ENCODE data around the gene MRPL50. TPM values are rescaled to one million over a fixed set of nuclear protein-coding genes. Genes with fewer than 3 reads are reported as not detected.

The MRPL50 gene
- total and polyA plus RNA-seq, 2 experiments from 2014 or later = 25.5 to 59.0 TPM

DNA sequence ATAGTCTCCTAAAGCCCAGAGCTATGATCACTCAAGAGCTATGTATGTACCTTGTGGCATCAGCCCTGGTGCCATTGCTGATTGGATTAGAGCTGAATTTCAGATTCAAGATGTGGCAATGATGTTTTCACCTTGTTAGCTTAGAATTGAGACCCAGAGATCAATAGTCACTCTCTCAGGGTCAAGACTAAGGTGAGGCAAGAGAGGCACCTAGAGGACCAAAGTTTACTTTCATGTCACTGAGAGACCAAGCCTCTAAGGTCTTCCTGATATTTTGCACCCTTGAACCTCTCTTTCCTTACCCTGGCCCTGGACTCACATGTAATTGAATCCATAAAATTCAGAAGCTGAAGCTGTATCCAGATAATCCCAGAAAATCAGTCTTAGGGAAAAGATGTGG lies 56.5 kb downstream of the MRPL50 start:
- TF ChIP-seq ZNF114 (CRISPR knock-in tag; IDR thresholded peaks at IDR 0.05) (no peak), CTCF (conservative IDR thresholded peaks at IDR 0.05; ENCODE audit: low read depth in 2 of 2) (peak in 1 of 2 experiments; percentile 34; a peak in 2 of 4 replicates)
- Histone ChIP-seq H3K4me1 (ENCODE audit: insufficient read depth) (no peaks in the 10 kb centered on the region), H3K27me3 (ENCODE audit: insufficient read depth) (no peaks in the 10 kb centered on the region), H3K79me2 (replicated peaks; ENCODE audit: insufficient read depth) (no peaks in the 10 kb centered on the region), H3K27ac (ENCODE audit: low read depth) (no peak overlapping the region), H3K4me2 (no peak overlapping the region), H4K20me1 (replicated peaks; ENCODE audit: insufficient read depth) (no peaks in the 10 kb centered on the region; the same call in 1 of the 2 replicates), H3K9me2 (ENCODE audit: insufficient read depth) (peaks cover 10% of the 10 kb centered on the region), H3F3A (replicated peaks; ENCODE audit: low read depth) (no peaks in the 10 kb centered on the region), H3K4me3 (no peak overlapping the region), H2AFZ (no peak overlapping the region), H3K36me3 (ENCODE audit: insufficient read depth) (no peaks in the 10 kb centered on the region)
- DNase-seq (ENCODE audit: low spot score) (no peak), ATAC-seq (no peak)
- Mint-ChIP-seq H3K4me3 (no peak overlapping the region), H3K27ac (no peak overlapping the region), H3K36me3 (ENCODE audit: low read depth) (no peaks in the 10 kb centered on the region), H3K9me3 (no peaks in the 10 kb centered on the region), H3K4me1 (peaks cover 10% of the 10 kb centered on the region), H3K27me3 (ENCODE audit: insufficient read depth, low read depth, poor library complexity) (no peaks in the 10 kb centered on the region)

Other genes with a start within 250 kb of the MRPL50 start
- 0.14 and 0.58 TPM in 2 replicates for gene BAAT, start 13.6 kb downstream of the MRPL50 start, total RNA-seq (2014; rRNA removed; shearing (Covaris generic))
- gene BAAT, start 13.6 kb downstream of the MRPL50 start, polyA plus RNA-seq (2016; fragmentation: Nextera tagmentation; extraction: Ambion mirVana) = 0.08 and 0.12 TPM in 2 replicates
- 10.6 and 13.8 TPM in 2 replicates for gene ZNF189, start 233 bp upstream of the MRPL50 start, total RNA-seq (2014; rRNA removed; shearing (Covaris generic))
- 4.7 and 5.8 TPM in 2 replicates for gene ZNF189, start 233 bp upstream of the MRPL50 start, polyA plus RNA-seq (2016; fragmentation: Nextera tagmentation; extraction: Ambion mirVana)
- gene ALDOB, start 37.2 kb upstream of the MRPL50 start, total RNA-seq (2014; rRNA removed; shearing (Covaris generic)) = not detected in 2 replicates
- gene ALDOB, start 37.2 kb upstream of the MRPL50 start, polyA plus RNA-seq (2016; fragmentation: Nextera tagmentation; extraction: Ambion mirVana) = not detected in 2 replicates
- gene RNF20, start 135.2 kb upstream of the MRPL50 start, total RNA-seq (2014; rRNA removed; shearing (Covaris generic)) = 31.0 and 36.2 TPM in 2 replicates
- 28.3 and 33.6 TPM in 2 replicates for gene RNF20, start 135.2 kb upstream of the MRPL50 start, polyA plus RNA-seq (2016; fragmentation: Nextera tagmentation; extraction: Ambion mirVana)
- not detected in 2 replicates for gene PPP3R2, start 196.4 kb upstream of the MRPL50 start, total RNA-seq (2014; rRNA removed; shearing (Covaris generic))
- not detected in 2 replicates for gene PPP3R2, start 196.4 kb upstream of the MRPL50 start, polyA plus RNA-seq (2016; fragmentation: Nextera tagmentation; extraction: Ambion mirVana)

All from GM23338 (cell line).